ENCODE results near the gene PRODH2. TPM values are rescaled to one million over a fixed set of nuclear protein-coding genes. Genes with fewer than 3 reads are reported as not detected.
"Not testable (repeated sequence)": the region's sequence is repeated elsewhere in the genome, so short reads cannot be mapped to it uniquely, and the experiment has no call there.

The PRODH2 gene
- total RNA-seq, 4 donors from 2014 or later: not detected

DNA sequence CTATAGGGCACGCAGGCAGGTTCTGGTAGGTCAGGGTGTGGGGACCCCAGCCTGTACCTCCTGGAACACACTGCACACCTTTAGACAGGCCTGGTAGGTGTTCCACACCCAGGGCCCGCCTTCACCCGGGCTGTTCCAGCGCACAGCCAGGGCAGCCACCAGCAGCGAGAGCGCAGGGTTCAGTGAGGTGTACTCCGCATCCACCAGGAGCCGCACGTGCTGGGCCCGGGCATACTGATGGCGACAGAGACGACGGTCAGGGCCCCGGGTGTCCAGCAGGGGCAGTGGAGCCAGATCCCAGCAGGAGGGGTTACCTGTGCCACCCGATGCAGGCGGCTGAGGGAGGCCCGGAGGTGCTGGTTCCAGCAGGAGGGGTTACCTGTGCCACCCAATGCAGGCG lies 6.0 kb downstream of the PRODH2 start:
- no peak for DNase-seq (ENCODE audit: low spot score in 2 of 2)
- WGBS, 2 donors: 90 to 91% methylated on average over 18 of the region's 18 CpGs
- H3K4me3 ChIP-seq (ENCODE audit: low read depth, poor library complexity, severe bottlenecking): no peak overlapping the region
- TF ChIP-seq, protein P1, sequence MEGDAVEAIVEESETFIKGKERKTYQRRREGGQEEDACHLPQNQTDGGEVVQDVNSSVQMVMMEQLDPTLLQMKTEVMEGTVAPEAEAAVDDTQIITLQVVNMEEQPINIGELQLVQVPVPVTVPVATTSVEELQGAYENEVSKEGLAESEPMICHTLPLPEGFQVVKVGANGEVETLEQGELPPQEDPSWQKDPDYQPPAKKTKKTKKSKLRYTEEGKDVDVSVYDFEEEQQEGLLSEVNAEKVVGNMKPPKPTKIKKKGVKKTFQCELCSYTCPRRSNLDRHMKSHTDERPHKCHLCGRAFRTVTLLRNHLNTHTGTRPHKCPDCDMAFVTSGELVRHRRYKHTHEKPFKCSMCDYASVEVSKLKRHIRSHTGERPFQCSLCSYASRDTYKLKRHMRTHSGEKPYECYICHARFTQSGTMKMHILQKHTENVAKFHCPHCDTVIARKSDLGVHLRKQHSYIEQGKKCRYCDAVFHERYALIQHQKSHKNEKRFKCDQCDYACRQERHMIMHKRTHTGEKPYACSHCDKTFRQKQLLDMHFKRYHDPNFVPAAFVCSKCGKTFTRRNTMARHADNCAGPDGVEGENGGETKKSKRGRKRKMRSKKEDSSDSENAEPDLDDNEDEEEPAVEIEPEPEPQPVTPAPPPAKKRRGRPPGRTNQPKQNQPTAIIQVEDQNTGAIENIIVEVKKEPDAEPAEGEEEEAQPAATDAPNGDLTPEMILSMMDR (IDR thresholded peaks at IDR 0.05): no peak
- no peak for TF ChIP-seq POLR2A (IDR thresholded peaks at IDR 0.05)
- intact Hi-C loops (cut with DNase I; ENCODE audit: low total_unique reads): no loop called here

DNA sequence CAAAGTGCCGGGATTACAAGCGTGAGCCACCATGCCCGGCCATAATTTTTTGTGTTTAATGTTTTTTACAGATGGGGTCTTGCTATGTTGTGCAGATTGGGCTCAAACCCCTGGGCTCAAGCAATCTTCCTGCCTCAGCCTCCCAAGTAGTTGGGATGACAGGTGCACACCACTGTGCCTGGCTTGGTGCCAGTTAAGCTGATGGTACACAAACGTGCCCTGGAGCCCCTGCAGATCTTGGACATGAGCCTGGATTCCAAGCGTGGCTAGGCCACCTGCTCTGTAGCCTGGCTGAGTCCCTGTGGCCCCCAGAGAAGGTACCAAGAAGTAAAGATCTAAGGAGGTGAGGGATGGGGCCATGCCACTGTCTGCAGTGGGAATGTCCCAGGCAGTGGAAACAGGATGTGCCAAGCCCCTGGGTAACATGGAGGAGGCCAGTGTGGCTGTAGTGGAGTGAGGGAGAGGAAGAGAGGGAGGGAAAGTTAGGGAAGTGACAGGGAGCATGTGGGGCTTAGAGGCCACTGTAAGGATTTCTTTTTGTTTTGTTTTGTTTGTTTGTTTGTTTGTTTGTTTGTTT lies 7.0 kb downstream of the PRODH2 start:
- WGBS, 2 donors: 59 to 63% methylated on average over 5 of the region's 5 CpGs
- no peak for TF ChIP-seq POLR2A (IDR thresholded peaks at IDR 0.05)
- TF ChIP-seq, protein P1 (IDR thresholded peaks at IDR 0.05): no peak
- H3K4me3 ChIP-seq (ENCODE audit: low read depth, poor library complexity, severe bottlenecking): no peak overlapping the region
- DNase-seq (ENCODE audit: low spot score in 2 of 2): no peak
- intact Hi-C loops (cut with DNase I; ENCODE audit: low total_unique reads): no loop called here

DNA sequence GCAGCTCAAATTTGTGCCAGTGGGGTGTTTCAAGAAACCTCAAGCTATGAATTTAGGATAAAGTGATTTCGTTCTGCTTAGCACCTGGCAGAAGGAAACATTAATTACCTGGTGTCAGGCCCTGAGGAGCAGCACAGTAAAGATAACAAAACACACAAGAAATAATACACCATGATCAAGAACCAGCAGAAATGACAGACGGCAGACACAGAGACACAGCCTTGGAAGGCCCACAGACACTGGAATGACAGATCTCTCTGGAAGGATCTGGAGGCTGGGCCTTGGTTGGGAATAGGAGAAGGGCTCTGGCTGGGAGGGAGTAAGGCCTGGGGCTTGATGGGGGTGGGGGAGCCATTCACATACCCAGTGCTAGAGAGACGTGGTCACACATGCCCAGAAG lies 10.8 kb downstream of the PRODH2 start:
- no peak overlapping the region for H3K4me3 ChIP-seq (ENCODE audit: low read depth, poor library complexity, severe bottlenecking)
- DNase-seq (ENCODE audit: low spot score in 2 of 2): no peak
- intact Hi-C loops (cut with DNase I; ENCODE audit: low total_unique reads): no loop called here
- no peak for TF ChIP-seq POLR2A (IDR thresholded peaks at IDR 0.05)
- TF ChIP-seq, protein P1 (IDR thresholded peaks at IDR 0.05): no peak
- 52 to 56% methylated on average over 3 of the region's 3 CpGs for WGBS, 2 donors

DNA sequence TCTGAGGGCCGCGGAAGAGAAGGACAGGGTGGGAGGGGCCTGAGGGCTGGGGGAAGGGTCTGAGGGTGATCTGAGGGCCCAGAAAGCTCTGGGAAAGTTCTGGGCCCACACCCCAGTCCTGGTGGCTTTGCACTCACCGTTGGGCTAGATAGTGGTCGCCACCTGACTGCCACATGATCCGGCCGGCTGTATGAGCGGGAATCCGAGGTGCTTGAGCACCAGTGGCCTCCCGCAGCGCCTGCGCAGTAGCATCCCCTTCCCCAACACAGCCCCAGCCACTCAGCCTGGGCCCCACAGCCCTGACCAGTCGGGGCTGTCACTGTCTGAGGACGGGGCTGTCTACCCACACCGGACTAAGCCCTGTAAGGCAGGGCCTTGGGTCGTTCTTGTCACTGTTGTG lies 15.0 kb downstream of the PRODH2 start:
- no peak for DNase-seq (ENCODE audit: low spot score in 2 of 2)
- TF ChIP-seq, protein P1 (IDR thresholded peaks at IDR 0.05): no peak
- no peak for TF ChIP-seq POLR2A (IDR thresholded peaks at IDR 0.05)
- 4% methylated on average over 15 of the region's 15 CpGs for WGBS, 2 donors
- no peak overlapping the region for H3K4me3 ChIP-seq (ENCODE audit: low read depth, poor library complexity, severe bottlenecking)
- intact Hi-C loops (cut with DNase I; ENCODE audit: low total_unique reads): no loop called here

DNA sequence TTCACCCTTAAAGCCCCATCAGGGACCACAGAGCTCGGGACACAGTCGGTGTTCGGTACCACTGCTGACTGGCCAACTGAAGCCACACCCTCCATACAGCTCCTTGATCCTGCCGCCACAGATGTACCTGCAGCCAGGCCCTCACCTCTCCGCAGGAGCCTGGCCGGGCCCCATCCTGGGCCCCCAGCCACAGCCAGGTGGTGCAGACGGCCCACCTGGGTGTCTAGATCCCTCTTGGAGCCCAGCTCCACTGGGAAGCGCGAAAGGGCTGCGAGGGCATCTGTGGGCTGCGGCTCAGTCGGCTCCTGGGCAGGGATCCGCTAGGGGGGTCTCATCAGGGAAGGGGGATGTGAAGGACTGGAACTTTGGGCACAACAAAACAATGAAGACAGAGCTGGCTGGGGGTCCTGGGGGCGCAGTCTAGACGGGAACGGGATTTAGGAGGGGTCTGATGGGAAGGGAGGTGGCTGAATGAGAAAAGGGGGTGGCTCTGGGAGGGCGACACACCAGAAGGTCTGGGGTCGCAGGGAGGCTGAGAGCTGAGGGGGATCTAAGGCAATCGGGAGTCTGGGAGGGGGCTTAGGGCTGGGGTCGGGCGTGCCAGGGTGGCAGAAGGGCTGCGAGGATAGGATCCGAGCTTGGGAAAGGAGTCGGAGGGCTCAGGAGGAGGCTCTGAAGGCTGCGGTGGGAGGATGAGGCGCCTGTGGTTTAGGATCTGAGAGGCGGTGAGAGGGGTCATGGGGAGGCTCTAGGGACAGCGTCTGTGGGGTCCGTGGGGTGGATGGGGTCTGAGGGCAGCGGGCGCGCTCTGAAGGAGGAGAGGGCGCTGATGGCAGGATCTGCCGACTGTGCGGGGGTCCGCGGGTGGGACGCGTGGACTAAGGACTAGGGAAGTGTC lies 15.8 kb downstream of the PRODH2 start:
- 14 to 17% methylated on average over 38 to 39 of the region's 39 CpGs for WGBS, 2 donors
- no peak overlapping the region for H3K4me3 ChIP-seq (ENCODE audit: low read depth, poor library complexity, severe bottlenecking)
- no peak for DNase-seq (ENCODE audit: low spot score in 2 of 2)
- intact Hi-C loops (cut with DNase I; ENCODE audit: low total_unique reads): no loop called here
- TF ChIP-seq, protein P1 (IDR thresholded peaks at IDR 0.05): no peak
- TF ChIP-seq POLR2A (IDR thresholded peaks at IDR 0.05): no peak

DNA sequence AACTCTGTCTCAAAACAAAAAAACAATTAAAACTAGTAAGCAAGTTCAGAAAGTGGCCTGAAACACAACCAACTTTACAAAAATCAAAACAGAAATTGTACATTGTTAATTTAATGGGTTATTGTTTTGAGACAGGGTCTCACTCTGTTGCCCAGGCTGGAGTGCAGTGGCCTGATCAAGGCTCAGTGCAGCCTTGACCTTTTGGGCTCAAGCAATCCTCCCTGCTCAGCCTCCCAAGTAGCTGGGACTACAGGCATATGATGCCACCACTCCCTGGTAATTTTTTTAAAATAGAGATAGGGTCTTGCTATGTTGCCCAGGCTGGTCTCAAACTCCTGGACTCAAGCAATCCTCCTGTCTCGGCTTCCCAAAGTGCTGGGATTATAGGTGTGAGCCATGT lies 17.1 kb downstream of the PRODH2 start:
- intact Hi-C loops (cut with DNase I; ENCODE audit: low total_unique reads); H3K4me3 ChIP-seq (ENCODE audit: low read depth, poor library complexity, severe bottlenecking); DNase-seq (ENCODE audit: low spot score in 2 of 2): not testable (repeated sequence)
- WGBS, 2 donors: 75 to 76% methylated on average over 1 of the region's 1 CpG
